LNCaP clone FGC (cell line): ENCODE measurements around the gene NRXN3.

Experiments
- DNase-seq: peaks from one replicate; pipeline ENCODE4 v3.0.0-alpha.2; 2011; ENCODE audit warnings: low read depth
- H3K4me3 ChIP-seq: 2 replicates; pipeline ENCODE4 v1.5.1; 2011; ENCODE audit warnings: mild to moderate bottlenecking, low read depth, low read length, control low read depth
- TF ChIP-seq, protein P1 (sequence below): IDR thresholded peaks from 2 replicates; pipeline ENCODE4 v1.5.1; 2012; ENCODE audit warnings: mild to moderate bottlenecking; ENCODE audit not compliant: control insufficient read depth, insufficient read depth; ENCODE audit errors: extremely low read depth

NRXN3 gene

GRCh38 chr14:79293482-79294177 is 1123.5 kb downstream of the NRXN3 start:
- H3K4me3 ChIP-seq, result no peak overlapping the region
- no peak for DNase-seq
- TF ChIP-seq, protein P1, sequence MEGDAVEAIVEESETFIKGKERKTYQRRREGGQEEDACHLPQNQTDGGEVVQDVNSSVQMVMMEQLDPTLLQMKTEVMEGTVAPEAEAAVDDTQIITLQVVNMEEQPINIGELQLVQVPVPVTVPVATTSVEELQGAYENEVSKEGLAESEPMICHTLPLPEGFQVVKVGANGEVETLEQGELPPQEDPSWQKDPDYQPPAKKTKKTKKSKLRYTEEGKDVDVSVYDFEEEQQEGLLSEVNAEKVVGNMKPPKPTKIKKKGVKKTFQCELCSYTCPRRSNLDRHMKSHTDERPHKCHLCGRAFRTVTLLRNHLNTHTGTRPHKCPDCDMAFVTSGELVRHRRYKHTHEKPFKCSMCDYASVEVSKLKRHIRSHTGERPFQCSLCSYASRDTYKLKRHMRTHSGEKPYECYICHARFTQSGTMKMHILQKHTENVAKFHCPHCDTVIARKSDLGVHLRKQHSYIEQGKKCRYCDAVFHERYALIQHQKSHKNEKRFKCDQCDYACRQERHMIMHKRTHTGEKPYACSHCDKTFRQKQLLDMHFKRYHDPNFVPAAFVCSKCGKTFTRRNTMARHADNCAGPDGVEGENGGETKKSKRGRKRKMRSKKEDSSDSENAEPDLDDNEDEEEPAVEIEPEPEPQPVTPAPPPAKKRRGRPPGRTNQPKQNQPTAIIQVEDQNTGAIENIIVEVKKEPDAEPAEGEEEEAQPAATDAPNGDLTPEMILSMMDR, result no peak

DNA sequence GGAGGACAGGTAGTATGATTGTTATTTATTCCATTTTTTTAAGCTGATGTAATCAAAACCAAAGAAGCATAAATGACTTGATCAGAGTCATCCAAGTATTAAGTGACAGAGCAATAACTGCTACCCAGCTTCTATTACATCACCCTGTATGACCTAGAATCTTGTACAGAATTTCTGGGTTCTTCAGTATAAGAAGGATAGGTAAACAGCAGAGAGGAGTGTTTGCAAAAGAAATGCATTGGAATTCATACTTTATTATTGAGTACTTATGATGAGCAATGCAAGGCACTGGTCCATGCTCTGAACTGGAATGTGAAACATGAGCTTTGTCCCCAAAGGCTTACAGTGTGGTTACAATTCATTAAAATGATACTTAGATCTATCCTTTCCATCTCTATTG is 1124.3 kb downstream of the NRXN3 start:
- TF ChIP-seq, protein P1, result no peak
- DNase-seq, result no peak

DNA sequence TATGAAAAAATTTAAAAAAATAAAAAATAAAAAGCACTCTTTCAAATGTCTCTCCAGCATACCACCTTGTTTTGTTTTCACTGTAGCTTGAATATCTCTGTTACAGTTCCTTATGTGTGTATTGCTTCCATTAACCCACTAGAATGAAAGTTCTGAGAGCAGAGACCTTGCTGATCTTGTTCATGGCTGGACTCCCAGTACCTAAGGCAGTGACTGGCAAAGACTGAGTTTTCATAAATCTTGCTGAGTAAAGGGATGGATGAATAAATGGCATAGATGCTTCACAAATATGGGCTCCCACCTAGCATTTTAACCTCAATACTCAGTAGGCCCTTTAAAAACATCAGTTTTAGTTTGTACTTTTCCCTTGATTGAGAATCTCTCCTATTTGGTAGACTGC is 1125.2 kb downstream of the NRXN3 start:
- H3K4me3 ChIP-seq, result no peak overlapping the region
- no peak for DNase-seq
- TF ChIP-seq, protein P1, result no peak

More for the DNA sequence above, 1124.3 kb downstream of the NRXN3 start:
- H3K4me3 ChIP-seq, result no peak overlapping the region

DNA sequence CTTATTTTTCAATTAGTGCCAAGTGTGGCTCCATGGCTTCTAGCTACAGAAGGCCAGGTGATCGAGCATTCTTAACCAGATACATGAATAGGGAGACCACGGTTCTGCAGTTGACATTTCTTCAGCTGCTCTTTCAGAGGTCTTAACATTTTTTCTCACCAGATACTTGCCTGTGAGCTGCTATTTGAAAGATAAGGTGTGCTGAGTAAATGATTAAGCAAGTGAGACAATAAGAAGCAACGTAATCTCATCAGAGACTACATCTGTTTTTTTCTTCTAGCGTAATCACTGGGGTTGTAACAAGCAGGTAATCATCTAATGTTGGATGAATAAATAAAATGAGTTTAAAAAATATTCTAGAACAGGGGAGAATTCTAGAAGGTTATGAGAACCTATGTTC is 1128.2 kb downstream of the NRXN3 start:
- no peak overlapping the region for H3K4me3 ChIP-seq
- no peak for DNase-seq
- TF ChIP-seq, protein P1, result no peak

- TF ChIP-seq, protein P1, result no peak
- no peak for DNase-seq
- H3K4me3 ChIP-seq, result no peak overlapping the region
Measured at GRCh38 chr14:79299162-79299561, 1129.0 kb downstream of the NRXN3 start.

DNA sequence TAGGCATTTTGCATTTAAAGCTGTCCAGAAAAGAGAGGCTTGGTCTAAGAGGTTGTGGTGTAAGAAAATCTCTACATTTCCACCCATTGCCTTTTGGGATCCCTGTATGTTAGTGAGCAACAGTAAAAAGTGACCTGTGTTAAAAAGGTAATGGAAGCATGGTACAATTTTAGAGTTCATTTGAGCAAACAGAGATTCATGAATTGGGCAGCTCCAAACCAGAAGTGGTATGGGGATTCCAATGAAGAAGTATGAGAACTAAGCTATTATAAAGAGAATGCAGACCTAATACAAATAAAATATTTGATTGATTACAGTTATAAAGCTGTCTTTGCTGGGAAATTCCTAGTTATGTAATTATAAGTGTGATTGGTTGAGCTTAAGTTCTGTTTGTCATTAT is 1134.1 kb downstream of the NRXN3 start:
- TF ChIP-seq, protein P1, result no peak
- no peak overlapping the region for H3K4me3 ChIP-seq
- no peak for DNase-seq

DNA sequence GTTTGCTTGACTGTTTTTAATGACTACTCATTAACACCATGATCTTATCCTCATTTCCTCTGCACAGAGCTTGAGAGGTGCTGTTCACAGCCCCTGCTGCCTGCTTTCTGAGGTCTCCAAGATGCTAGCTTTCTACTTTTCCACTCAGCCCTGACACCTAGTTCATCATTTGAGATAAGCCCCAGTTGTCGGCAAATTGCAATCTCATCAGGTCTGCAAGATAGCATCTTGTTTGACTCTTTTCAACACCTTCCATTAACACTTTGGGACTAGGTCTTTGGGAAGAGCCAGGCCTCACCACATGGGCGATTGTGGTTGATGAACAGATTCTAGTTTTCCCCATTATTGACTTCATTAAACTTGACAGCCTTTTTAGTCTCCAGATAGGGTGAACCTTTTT is 1136.4 kb downstream of the NRXN3 start:
- H3K4me3 ChIP-seq, result no peak overlapping the region
- no peak for DNase-seq
- TF ChIP-seq, protein P1, result no peak
